ENCODE measurements around the gene FAM163B.
"Not testable (repeated sequence)": the region's sequence is repeated elsewhere in the genome, so short reads cannot be mapped to it uniquely, and the experiment has no call there.

FAM163B gene

DNA sequence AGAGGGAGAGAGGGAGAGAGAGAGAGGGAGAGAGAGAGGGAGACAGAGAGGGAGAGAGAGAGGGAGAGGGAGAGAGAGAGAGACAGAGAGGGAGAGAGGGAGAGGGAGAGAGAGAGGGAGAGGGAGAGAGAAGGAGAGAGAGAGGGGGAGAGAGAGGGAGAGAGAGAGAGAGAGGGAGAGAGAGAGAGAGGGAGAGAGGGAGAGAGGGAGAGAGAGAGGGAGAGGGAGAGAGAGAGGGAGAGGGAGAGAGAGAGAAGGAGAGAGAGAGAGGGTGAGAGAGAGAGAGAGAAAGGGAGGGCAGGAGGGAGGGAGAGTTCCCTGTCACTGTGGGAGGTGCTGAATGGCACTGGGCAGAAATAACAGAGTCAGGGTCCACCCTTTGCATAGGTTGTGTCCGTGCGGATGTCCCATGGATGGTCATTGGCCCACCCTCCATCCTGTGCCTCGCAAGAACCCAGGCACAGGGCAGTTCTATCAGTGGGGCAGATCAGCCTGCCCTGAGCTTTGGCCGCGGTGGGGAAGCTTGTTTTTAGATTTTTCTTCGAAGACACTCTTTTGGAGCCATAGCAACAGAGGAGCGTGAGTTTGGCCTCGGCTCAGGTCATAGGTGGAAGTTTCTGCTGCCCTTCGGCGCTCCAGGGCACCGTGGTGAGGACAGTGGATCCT, 44.6 kb downstream of the FAM163B start:
- DNase-seq: no peak

DNA sequence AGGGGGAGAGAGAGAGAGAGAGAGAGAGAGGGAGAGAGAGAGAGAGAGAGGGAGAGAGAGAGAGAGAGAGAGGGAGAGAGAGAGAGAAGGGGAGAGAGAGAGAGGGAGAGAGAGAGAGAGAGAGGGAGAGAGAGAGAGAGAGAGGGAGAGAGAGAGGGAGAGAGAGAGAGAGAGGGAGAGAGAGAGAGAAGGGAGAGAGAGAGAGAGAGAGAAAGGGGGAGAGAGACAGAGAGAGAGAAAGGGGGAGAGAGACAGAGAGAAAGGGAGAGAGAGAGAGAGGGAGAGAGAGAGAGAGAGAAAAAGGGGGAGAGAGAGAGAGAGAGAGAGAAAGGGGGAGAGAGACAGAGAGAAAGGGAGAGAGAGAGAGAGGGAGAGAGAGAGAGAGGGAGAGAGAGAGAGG, 45.4 kb downstream of the FAM163B start:
- not testable (repeated sequence) for DNase-seq

- DNase-seq: no peak
Measured at GRCh38 chr9:133563291-133563796, 45.8 kb downstream of the FAM163B start.

- no peak for DNase-seq
Measured at GRCh38 chr9:133562611-133563290, 46.4 kb downstream of the FAM163B start.

DNA sequence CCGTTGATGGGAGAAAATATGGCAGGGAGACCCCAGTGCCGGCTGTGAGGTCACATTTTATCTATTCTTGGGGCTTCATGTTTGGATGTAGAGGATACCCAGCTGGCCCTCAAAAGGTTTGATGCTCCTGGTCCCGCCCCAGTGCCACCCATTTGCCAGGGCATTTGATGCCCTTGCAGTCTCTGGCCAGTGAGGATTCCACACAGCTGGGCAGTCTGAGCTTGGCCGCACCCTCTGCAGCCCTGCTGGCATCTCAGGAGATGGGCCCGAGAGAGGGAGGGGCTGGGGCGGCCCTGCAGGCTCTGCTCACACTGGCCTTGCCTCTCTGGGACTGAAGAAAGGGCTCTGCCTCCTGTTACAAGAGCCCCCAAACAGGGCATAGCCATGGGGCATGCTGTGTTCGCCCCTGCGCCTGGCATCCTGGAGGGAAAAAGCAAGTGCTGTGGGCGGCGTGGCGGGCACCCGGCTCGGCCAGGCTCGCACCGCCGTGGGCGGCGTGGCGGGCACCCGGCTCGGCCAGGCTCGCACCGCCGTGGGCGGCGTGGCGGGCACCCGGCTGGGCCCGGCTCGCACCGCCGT, 47.1 kb downstream of the FAM163B start:
- DNase-seq: no peak

DNA sequence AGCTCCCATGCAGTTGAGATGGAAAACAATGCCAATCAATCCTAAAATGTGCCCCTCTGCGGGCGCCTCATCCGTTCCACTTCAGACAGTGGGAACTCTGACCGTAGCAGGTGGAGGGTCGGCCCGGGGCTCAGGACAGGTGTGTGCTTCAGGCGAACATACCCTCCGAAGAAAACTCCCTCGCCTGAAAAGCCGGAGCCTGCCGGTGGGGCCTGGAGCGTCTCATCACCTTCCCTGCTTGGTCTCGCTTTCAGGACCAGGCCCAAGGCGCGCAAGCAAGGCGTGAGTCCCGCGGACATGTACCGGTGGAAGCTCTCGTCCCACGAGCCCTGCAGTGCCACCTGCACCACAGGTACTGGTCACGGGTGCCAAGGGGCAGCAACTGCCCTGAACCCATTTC, 48.2 kb downstream of the FAM163B start:
- no peak for DNase-seq

GRCh38 chr9:133560311-133560710, 48.9 kb downstream of the FAM163B start:
- no peak for DNase-seq

DNA sequence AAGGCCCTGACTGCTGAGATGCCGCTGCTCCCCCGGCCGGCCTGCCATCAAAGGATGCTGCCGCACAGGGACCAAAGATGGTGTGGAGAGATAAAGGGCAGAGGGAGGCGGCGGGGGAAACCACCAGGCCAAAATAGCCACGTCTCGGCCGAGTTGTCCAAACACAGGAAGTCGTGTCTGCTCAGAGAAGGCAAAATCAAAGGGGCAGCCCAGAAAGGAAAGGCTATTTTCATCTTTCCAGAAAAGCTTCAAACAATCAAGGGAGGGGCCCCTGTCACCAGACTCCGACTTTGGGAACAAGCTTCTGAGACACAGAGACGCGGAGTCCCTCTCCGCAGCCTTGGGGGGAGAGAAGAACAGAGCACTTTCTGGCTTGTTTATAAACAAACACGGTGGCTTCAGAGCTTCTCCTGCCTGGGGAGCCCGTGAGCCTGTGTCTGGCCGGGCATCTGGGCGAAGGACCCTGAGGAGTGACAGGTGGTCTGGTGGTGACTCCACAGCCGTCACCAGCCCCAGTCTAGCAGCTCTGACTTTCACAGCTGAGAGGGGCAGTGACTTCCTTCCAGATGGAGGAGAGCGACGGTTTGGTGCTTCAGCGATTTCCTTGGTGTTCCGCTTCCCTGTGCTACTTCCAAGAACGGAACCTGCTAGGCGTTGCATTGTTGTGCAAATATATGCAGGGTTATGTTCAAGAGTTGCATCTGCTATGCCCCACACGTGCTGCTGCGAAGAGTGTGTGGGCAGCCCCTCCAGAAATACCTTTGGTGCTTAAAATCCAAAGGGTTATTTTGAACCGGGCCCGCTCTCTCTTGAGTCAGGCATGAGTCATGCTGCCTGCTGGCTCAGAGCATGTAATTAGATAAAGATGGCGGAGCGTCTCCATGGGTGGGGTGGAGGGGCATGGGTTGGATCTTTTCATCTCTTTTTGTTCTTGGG, 50.7 kb downstream of the FAM163B start:
- peak; percentile 52 for DNase-seq

DNA sequence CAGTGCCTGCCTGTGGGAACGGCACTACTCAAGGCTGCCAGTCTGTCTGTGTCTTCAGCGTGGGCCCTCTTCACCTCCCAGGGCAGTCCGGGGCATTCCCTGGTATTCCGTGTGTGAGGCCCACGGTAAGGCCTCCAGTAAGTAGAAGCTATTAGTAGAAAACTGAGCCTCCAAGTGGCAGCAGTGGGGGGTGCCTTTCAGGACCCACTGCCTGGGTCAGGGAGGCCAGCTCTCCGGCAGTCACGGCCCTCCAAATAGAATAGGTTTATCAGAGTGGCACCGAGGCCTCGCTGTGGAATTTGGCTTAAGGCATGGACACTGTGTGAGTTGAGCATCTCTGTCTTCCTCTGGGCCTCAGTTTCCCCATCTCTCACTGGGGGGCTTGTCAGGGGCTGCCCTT, 51.6 kb downstream of the FAM163B start:
- DNase-seq: no peak

DNA sequence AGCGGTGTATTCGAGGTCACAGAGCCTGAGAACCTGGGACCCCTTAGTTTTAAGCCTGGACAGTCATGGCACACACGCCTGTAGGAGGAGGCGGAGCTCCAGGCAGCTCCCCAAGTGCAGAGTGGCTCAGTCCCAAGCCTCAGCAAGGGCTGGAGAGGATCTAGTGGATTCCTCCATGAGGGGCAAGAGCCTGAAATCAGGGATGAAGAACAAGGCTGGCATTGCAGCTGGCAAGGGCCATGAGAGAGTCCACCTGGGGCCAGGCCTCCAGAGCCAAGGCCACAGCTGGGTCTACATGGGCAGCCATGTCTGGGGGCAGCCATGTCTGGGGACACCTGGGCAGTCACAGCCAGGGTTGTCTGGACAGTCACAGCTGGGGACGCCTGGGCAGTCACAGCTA, 52.8 kb downstream of the FAM163B start:
- DNase-seq: no peak

DNA sequence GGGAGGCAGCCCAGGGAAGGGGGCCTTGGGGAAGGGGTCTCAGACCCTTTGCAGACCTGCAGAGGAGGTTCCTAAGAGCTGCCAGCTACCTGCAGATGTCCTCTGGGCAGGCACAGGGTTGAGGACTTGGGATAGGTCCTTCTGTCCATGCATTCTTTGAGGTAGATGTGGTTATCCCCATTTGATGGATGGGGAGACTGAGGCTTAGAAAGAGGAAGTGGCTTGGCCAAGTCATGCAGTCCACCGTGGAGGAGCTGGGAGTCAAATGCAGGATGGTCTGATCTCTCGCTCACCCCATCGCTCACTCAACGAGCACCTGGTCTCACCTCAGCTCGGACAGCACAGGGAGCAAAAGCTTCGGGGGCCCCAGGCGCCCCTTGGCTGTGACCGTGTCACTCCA, 54.5 kb downstream of the FAM163B start:
- DNase-seq: no peak

DNA sequence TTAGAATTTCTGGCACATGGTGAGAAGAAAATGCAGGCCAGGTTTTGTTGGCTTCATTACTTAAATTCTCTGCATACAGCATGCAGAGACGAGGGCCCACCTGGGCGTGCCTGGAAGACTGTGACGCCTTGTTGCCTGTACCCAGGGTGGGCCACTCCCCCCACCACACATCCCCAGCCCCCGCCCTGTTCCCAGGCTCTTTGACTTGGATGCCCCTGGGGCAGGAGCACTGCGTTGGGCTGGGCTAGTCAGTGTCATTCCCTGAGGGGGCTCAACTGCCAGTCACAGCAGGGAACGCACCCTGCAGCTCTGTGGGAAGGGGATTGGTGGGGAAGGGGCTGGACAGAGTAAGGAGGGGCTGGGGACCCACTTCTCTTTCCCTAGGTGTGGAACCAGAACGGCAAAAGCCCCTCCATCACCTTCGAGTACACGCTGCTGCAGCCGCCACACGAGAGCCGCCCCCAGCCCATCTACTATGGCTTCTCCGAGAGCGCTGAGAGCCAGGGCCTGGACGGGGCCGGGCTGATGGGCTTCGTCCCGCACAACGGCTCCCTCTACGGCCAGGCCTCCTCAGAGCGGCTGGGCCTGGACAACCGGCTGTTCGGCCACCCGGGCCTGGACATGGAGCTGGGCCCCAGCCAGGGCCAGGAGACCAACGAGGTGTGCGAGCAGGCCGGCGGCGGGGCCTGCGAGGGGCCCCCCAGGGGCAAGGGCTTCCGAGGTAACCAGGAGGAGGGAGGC, 55.0 kb downstream of the FAM163B start:
- no peak for DNase-seq

- no peak for DNase-seq
Measured at GRCh38 chr9:133553123-133553522, 56.1 kb downstream of the FAM163B start.

DNA sequence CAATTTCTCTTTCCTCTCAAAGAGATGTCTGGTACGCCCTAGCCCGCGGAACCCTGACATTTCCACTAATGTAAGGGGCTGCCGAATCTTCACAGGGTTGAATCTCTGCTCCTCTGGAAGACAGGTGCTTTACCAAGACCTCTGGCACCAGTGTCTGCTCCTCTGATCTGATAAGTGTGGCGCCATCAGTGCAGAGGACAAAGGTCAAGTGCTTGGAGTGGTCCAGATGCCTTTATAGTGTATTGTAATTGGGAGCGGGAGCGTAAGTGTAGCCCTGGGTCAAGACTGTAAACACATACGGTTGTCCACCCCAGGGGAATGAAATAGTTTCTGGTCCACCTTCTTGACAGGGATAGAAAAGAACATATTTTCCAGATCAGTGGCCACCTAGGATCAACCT, 57.0 kb downstream of the FAM163B start:
- no peak for DNase-seq

- DNase-seq: no peak
Measured at GRCh38 chr9:133551446-133551845, 57.7 kb downstream of the FAM163B start.

DNA sequence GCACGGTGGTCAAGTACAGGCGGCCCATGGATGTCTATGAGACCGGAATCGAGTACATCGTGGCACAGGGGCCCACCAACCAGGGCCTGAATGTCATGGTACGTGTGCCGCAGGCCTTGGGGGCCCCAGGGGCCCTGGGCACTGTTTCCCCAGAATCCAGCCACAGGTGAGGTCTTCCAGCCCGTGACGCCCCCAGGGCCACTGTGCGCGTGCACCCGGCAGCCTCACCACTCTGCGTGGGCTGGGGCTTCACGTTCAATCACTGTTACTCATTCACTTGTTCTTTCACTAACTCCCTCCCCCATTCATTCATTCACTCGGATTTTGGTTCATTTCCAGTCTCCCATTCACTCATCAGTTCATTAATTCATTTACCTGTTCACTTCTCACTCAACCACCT, 62.1 kb downstream of the FAM163B start:
- no peak for DNase-seq

DNA sequence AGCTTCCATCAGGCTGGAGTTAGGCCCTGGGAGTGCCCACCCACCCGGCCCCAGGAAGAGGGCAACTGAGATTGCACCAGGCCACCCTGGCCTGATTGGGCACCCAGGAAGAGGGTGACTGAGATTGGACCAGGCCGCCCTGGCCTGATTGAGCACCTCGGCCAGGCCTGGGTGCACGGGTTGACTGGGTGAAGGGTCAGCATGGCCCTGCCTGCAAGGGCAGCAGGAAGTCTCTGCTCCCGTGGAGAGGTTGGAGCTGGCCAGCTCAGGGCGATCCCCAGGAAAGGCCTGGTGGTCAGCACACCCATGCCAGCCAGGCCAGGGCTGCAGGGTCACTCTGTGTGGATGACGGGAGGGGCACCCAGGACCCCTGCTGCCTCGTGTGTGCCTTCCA, 62.9 kb downstream of the FAM163B start:
- no peak for DNase-seq

- no peak for DNase-seq
Measured at GRCh38 chr9:133545494-133546286, 63.5 kb downstream of the FAM163B start.

DNA sequence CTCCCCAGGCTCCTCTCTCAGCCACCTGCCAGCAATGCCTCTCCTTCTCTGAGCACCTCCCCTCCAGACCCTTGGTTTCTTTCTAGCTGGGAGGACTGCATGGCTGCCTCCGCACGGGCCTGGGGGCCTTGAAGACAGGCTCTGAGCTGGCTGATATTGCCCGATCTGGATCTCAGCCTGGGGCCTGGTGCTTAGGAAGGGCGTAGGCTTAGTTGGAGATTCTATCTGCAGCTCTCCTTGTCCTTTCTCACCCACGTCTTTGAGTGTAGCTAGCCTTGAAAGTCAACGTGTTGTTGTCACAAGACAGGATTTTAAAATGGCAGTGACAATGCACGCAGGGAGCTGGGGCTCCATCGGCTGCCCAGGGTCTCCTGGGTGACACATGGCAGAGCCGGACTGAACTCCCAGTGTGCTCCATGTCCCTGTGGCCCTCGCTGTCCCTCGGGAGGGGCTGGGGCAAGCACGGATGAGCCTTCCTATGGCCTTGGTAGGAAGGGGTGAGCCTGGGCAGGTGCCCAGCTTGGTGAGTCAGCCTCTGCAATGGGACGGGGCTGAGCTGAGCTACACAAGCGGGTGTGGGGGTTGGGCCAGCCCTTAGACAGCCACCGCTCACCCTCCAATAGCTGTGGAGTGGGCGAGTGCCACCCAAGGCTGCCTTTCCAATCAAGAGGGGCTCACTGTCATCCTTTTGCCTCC, 65.3 kb downstream of the FAM163B start:
- DNase-seq: no peak

DNA sequence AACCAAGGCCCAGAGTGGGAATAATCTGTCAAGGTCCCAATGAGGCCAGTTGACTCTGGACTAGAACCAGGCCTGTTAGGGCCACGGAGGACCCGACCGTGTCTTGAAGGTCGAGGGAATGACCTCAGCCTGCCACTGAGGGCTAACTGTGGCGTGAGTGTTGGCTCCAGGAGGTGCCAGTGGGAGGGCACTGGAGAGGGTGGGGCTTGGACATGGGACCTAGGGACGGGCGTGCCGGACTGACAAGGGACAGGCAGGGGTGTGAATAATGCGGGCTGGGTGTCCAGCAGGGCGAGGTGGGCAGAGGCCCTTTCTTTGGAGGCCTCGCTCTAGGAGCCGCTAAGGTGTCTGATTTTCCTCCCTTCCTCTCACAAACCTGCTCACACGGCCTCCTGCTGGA, 67.2 kb downstream of the FAM163B start:
- no peak for DNase-seq

- no peak for DNase-seq
Measured at GRCh38 chr9:133540698-133541025, 68.5 kb downstream of the FAM163B start.
